ENCODE data around the gene GBE1. TPM values are rescaled to one million over a fixed set of nuclear protein-coding genes. Genes with fewer than 3 reads are reported as not detected.

The GBE1 gene
- total RNA-seq, 2 experiments from 2014 or later, result 108 to 114 TPM

DNA sequence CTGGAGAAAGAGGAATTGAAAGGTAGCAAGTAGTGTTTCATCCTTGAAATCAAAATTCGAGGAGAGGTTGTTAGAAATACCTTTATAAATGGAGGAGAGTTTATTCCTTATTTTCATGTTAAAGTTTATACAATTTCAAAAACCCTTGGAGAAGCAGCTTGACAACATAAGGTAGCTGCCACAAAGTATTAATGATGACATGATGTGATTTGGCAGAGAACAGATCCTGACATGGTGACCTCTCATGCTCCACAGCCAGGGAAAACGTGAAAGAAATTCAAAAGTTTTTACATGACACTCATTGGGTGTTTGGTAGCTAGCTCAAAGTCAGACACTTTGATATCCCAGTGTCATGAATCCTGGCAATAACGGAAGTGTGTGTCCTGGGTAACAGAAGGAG, 320.8 kb downstream of the GBE1 start:
- no peak overlapping the region for H3K27ac Mint-ChIP-seq
- H3K27me3 Mint-ChIP-seq, result no peaks in the 10 kb centered on the region
- no peaks in the 10 kb centered on the region for H3K4me1 Mint-ChIP-seq (ENCODE audit: low read depth)
- intact Hi-C loops (cut with micrococcal nuclease), result no loop called here
- DNase-seq (no peak), ATAC-seq (no peak)
- no peaks in the 10 kb centered on the region for H3K9me3 Mint-ChIP-seq
- no peaks in the 10 kb centered on the region for H3K36me3 Mint-ChIP-seq (ENCODE audit: low read depth)
- POLR2A ChIA-PET, result no interaction called here
- no peak overlapping the region for H3K4me3 Mint-ChIP-seq
- TF ChIP-seq, protein P1, sequence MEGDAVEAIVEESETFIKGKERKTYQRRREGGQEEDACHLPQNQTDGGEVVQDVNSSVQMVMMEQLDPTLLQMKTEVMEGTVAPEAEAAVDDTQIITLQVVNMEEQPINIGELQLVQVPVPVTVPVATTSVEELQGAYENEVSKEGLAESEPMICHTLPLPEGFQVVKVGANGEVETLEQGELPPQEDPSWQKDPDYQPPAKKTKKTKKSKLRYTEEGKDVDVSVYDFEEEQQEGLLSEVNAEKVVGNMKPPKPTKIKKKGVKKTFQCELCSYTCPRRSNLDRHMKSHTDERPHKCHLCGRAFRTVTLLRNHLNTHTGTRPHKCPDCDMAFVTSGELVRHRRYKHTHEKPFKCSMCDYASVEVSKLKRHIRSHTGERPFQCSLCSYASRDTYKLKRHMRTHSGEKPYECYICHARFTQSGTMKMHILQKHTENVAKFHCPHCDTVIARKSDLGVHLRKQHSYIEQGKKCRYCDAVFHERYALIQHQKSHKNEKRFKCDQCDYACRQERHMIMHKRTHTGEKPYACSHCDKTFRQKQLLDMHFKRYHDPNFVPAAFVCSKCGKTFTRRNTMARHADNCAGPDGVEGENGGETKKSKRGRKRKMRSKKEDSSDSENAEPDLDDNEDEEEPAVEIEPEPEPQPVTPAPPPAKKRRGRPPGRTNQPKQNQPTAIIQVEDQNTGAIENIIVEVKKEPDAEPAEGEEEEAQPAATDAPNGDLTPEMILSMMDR (IDR thresholded peaks at IDR 0.05), result no peak
- CTCF ChIA-PET, result no interaction called here
